Upper lobe of right lung (tissue), 1 donor: ENCODE results near the gene AGTPBP1. TPM values are rescaled to one million over a fixed set of nuclear protein-coding genes. Genes with fewer than 3 reads are reported as not detected.

Experiments used
- ATAC-seq: fragments of 200-7000 bp; cut with Tn5 transposase; one replicate; pipeline ENCODE4 v1.9.1; 2020; ENCODE audit warnings: mild to moderate bottlenecking, moderate library complexity
- DNase-seq: peaks from one replicate; pipeline ENCODE4 v3.0.0-alpha.2; 2020
- H3K27ac ChIP-seq: fragments of 200-600 bp; one replicate; pipeline ENCODE4 v1.8.0; 2022
- H3K27me3 ChIP-seq: fragments of 200-600 bp; one replicate; pipeline ENCODE4 v1.8.0; 2022; ENCODE audit warnings: mild to moderate bottlenecking
- H3K36me3 ChIP-seq: fragments of 200-600 bp; one replicate; pipeline ENCODE4 v1.8.0; 2022
- H3K4me1 ChIP-seq: fragments of 200-600 bp; one replicate; pipeline ENCODE4 v1.8.0; 2022
- H3K4me3 ChIP-seq: fragments of 200-600 bp; one replicate; pipeline ENCODE4 v1.8.0; 2022; ENCODE audit warnings: mild to moderate bottlenecking
- H3K9me3 ChIP-seq: fragments of 200-600 bp; one replicate; pipeline ENCODE4 v1.8.0; 2022
- CTCF ChIP-seq: fragments of 200-600 bp; IDR thresholded peaks from one replicate; pipeline ENCODE4 v1.8.0; 2022; ENCODE audit warnings: antibody characterized with exemption
- intact Hi-C: fragments of 100-400 bp; cut with DNase I; formaldehyde crosslinking; loops from one replicate; pipeline ENCODE4 v1.11.0; 2022
- total RNA-seq: library from RNA; stranded (reverse); fragmentation: NEBNext Ultra II Directional; extraction: Animal tissue kit (Norgen Biotek cat#: 25700); gene quantifications from one replicate; pipeline ENCODE4 v1.2.1, GENCODE V29; 2021
- donor health status: DM: no; HTN: yes; CAD: no; lungs with severe emphysema.

Gene AGTPBP1
- total RNA-seq, 1 donor from 2014 or later = 51.7 TPM

DNA sequence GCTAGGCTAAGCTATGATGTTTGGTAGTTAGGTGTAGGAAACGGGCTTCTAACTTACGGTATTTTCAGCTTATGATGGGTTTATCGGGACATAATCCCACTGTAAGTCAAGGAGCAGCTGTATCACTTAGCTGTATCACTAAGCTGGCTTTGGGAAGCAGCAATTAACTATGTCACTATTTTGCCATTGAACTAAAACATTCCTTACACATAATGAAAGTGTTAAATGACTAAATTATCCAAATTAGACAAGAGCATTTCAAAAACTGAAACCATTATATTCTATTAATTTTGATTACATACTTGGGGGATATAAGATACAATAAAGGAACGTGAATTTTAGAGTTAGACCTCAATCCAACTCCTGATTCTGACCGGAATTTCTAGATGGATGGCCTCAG, 188.3 kb downstream of the AGTPBP1 start:
- DNase-seq (no peak), ATAC-seq (no peak)

GRCh38 chr9:85547599-85547998, 194.2 kb downstream of the AGTPBP1 start:
- no peak for DNase-seq
- Histone ChIP-seq H3K27ac (no peak overlapping the region), H3K27me3 (no peaks in the 10 kb centered on the region), H3K36me3 (no peaks in the 10 kb centered on the region), H3K4me1 (no peaks in the 10 kb centered on the region), H3K4me3 (no peak overlapping the region), H3K9me3 (no peaks in the 10 kb centered on the region)
- intact Hi-C loops = no loop called here
- ATAC-seq = no peak
- TF ChIP-seq CTCF = no peak

More for the DNA sequence above, 188.3 kb downstream of the AGTPBP1 start:
- H3K27ac ChIP-seq = no peak overlapping the region
- H3K36me3 ChIP-seq = no peaks in the 10 kb centered on the region
- no peaks in the 10 kb centered on the region for H3K9me3 ChIP-seq
- TF ChIP-seq CTCF = no peak
- no peak overlapping the region for H3K4me3 ChIP-seq
- H3K4me1 ChIP-seq = no peaks in the 10 kb centered on the region
- intact Hi-C loops = no loop called here
- H3K27me3 ChIP-seq = no peaks in the 10 kb centered on the region

DNA sequence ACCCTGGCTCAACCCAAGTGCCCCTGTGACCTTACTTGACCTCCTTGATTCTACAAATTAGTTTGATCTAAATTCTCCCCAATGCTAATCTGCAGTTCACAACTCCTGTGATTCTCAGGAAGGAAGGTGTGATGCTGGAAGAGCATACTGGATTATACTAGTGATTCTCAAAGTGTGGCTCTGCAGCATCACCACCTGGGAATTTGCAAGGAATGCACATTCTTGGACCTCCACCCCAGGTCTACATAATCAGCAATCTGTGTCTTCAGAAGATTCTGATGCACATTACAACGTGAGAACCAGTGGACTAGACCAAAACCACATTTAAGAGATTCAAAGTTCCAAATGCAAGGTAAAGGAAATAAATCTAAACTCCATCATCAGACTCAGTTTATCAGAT, 198.6 kb downstream of the AGTPBP1 start:
- intact Hi-C loops = no loop called here
- no peak overlapping the region for H3K4me3 ChIP-seq
- no peaks in the 10 kb centered on the region for H3K9me3 ChIP-seq

DNA sequence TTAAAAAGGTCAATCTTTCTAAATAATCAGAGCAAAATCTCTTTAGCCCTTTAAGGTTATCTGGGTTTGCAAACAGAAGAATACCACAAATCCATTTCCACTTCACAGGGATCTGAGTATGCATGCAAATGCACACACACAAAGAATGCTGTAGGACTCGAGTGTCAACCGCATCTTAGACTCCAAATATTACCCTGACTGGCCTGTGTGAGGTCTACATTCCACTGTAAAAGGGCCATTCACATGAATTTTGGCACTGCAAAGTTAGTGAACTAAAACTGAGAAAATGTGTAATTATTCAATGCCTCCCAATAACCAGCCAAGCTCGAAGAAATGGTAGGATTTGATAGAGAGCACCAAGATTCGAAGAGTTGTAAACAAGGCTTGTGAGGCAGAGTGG, 199.9 kb downstream of the AGTPBP1 start:
- no peaks in the 10 kb centered on the region for H3K27me3 ChIP-seq
- no peak for DNase-seq
- ATAC-seq = peak; percentile 85

More for the DNA sequence above, 198.6 kb downstream of the AGTPBP1 start:
- no peaks in the 10 kb centered on the region for H3K27me3 ChIP-seq
- ATAC-seq (no peak), DNase-seq (no peak)
- no peak for TF ChIP-seq CTCF
- no peaks in the 10 kb centered on the region for H3K36me3 ChIP-seq
- no peak overlapping the region for H3K27ac ChIP-seq
- H3K4me1 ChIP-seq = no peaks in the 10 kb centered on the region

GRCh38 chr9:85536514-85536913, 205.2 kb downstream of the AGTPBP1 start:
- no peak for TF ChIP-seq CTCF
- no peaks in the 10 kb centered on the region for H3K9me3 ChIP-seq

More for the DNA sequence above, 199.9 kb downstream of the AGTPBP1 start:
- Histone ChIP-seq H3K4me1 (no peaks in the 10 kb centered on the region), H3K27ac (no peak overlapping the region), H3K9me3 (no peaks in the 10 kb centered on the region), H3K4me3 (no peak overlapping the region), H3K36me3 (no peaks in the 10 kb centered on the region)
- intact Hi-C loops = no loop called here
- no peak for TF ChIP-seq CTCF

DNA sequence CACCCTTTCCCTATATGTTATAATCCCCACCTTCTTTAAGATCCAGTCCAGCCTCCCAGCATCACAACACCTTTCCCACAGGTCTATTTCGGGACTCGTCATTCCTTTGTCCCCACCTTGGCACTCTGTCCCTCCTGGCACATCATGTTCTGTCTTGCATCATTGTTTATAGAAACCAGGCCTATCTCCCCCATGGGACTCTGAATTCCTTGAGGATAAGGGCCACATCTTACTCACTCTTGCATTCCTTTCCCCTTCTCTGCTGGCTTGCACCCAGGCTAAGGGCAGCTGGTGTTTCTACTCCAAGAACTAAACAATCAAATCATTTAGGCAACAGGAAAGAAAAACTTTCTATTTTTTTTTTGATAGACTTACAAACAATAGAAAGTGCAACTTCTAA, 205.7 kb downstream of the AGTPBP1 start:
- no peaks in the 10 kb centered on the region for H3K4me1 ChIP-seq
- peak overlapping the region; percentile 44 for H3K27ac ChIP-seq
- no peak overlapping the region for H3K4me3 ChIP-seq
- H3K27me3 ChIP-seq = no peaks in the 10 kb centered on the region
- peak; percentile 88 for ATAC-seq
- intact Hi-C loops = no loop called here
- TF ChIP-seq CTCF = no peak
- no peak for DNase-seq
- no peaks in the 10 kb centered on the region for H3K36me3 ChIP-seq
- H3K9me3 ChIP-seq = no peaks in the 10 kb centered on the region

More at GRCh38 chr9:85536514-85536913, 205.2 kb downstream of the AGTPBP1 start:
- no peak for ATAC-seq
- intact Hi-C loops = no loop called here
- Histone ChIP-seq H3K27me3 (no peaks in the 10 kb centered on the region), H3K36me3 (no peaks in the 10 kb centered on the region), H3K4me3 (no peak overlapping the region), H3K4me1 (no peaks in the 10 kb centered on the region), H3K27ac (no peak overlapping the region)
- DNase-seq = no peak
